ENCODE data around the gene CACNA2D4.

The CACNA2D4 gene

DNA sequence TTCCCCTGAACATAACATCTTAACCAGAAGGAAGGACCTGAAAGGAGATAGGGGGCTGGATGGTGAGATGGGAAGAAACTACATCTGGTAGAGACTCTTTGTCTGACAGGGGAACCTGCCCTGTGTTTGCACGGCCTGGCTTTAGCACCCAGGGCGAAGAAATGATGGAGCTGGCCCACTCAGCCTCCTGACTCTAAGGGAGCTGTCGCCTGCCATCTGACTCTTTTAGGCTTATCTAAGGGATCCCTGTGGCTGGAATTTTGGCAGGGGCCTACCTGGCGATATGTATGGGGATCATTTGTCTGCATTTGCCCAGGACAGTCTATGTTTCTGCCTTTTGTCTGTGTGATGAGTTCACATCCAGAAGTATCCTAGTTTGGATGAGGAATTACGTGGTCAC lies 15.6 kb upstream of the CACNA2D4 start:
- DNase-seq, result no peak

DNA sequence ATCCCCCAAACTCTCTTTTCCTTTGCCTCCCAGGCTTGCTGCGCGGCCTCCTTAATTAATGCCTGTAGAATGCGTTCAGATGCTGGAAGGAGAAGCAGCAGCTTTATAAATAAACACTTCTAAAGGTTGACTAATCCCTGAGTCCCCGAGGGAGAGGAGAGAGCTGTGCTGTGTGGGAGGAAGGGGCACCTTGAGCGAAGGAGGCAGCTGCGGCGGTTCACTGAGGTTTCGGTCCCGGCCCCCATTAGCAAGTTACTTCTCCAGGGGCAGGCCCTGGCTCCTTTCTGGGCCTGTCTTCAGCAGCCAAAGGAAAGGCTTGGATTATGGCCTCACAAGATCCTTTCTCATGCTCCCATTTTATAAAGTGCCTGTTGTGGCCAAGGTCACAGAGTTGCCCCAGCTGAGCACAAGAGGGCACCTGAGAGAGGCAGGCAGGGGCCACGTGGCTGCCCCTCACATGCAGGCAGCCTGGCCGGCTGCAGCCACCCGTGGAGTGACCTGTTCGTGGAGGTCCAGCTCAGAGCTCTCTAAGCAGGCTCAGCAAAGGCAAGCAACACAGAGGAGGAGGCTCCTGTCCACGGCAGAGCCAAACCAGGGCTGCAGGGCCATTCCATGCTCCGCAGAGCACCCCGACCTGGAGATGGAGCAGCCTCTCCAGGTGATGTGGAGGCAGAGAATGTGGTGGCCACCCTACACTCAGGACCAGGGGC lies 15.0 kb upstream of the CACNA2D4 start:
- DNase-seq, result no peak

DNA sequence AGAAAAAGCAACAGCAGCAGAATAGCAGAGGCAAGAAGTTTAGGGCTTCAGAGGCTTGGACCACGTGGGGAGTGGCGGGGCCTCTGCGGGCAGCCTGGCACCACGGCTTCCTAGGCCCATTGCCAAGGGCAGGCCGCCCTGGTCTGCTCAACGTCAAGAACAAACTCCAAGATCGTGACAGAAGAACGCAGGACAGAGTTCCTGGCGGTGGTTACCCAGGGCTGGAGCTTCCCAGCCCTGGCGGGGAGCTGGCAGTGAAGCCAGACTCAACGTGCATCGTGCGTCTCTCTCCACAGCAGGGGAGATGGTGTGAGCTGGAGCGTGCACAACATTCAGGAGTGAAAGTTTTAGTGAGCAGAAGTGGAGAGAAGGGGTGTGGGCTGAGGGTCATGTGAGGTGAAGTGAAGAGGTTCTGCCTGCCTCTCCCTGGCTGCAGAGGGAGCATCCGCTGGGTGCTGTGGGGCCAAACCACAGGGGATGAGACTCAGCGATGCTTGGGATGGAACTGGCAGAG lies 13.9 kb upstream of the CACNA2D4 start:
- no peak for DNase-seq

DNA sequence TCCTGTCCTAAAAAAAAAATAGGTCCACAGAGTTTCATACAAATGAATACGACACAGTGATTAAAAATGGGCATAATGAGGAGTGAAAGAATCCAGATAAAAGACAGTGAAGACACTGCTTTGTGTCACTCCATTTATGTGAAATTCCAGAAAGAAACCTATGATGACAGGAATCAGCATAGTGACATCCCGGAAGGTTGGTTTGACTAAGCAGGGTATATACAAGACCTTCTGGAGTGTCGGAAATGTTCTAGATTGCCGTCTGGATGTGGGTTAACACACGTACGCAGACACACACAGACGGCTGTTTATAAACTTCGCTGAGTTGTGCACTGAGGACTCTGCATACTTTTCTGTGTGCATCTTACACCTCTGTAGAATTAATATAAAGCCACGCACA lies 13.2 kb upstream of the CACNA2D4 start:
- no peak for DNase-seq

DNA sequence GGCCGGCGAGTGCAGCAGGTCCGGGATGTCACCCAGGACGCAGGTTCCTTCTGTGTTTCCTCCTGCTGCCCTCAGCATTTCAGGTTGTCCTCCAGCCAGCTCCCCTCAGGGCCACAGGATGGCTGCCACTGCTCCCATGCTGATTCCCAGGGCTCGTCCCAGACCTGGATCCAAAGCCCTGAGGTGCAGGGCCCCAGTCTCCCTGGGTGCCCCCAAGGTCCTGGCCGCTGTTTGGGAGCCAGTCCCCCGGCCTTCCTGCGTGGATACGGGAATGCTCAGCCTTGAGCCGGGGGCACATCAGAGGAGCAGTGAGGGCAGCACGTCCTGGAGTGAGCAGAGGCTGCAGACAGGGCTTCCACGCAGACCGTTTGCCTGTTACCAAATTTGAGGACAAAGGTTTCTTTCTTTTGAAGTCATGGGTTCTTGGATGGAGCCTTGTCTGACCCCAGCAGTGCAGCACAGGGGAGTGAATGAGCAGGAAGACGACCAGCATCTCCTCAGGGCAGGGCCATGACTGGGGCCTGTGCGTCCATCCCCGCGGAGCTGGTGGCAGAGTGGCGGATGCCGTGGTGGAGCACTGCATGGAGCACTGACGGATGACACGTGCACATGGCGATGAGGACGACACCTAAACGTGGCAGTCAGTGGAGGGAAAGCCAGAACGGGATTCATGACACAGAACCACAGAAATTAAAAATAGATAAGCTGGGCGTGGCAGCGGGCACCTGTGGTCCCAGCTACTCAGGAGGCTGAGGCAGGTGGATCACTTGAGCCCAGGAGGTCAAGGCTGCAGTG lies 12.5 kb upstream of the CACNA2D4 start:
- no peak for DNase-seq

DNA sequence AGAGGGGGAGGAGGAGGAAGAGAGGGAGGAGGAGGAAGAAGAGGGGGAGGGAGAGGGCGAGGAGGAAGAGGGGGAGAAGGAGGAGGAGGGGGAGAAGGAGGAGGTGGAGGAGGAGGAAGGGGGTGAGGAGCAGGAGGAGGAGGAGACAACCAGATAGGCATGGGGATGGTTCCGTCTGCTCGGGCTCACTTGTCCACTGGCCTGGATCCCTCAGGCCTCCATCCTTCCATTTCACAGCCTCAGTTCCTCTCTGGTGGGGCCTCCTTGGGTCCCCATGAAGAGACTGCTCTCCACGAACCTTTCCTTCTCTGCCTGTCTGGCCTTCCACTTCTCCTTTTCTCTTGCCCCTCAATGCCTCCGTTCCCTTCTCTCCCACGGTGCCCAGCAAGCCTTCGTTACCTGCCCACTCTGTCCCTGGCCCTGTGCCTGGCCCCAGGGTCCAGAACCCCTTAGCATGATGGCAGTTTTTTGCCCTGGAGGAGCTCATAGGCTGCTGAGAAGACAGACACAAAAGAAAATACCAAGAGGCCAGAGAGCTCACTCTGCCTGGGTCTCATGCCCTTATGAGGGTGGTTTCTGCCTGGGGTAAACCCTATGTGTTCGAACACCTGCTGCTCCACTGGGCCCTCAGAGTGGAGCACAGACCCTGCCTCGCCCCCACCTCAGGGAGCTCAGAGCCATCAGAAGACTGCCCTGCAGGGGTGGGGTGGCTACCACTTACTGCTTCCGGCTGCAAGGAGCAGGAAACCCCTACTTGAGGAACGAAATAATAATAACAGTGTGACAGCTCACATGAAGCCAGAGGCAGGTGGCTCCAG lies 11.7 kb upstream of the CACNA2D4 start:
- DNase-seq, result no peak

DNA sequence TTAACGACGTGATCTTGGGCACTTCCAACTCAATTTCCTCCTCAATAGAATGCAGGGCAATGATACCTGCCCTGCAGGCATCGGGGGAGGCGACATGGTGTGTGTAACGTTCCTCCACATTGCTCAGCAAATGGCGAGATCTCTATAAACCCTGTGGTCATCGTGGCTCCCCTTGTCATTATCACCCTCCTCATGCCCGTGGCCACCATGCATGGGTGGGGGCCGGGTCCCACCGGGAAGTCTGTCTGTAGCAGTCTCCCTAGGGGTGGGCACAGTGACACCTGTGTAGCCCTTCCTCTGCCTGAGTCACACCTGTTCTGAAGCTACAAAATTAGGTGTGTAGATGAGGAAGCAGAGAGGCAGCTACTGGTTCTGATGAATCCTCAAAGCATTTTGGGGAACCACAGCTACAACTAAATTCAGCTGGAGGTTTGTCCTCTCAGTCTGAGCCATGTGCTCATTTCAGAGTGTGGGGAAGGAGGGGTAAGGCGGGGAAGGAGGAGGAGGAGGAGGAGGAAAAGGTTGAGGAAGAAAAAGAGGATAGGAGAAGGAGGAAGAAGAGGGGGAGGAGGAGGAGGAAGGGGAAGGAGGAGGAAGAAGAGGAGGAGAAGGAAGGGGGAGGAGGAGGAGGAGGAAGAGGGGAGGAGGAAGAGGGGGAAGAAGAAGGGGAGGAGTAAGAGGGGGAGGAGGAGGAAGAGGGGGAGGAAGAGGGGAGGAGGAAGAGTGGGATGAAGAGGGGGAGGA lies 11.0 kb upstream of the CACNA2D4 start:
- no peak for DNase-seq

DNA sequence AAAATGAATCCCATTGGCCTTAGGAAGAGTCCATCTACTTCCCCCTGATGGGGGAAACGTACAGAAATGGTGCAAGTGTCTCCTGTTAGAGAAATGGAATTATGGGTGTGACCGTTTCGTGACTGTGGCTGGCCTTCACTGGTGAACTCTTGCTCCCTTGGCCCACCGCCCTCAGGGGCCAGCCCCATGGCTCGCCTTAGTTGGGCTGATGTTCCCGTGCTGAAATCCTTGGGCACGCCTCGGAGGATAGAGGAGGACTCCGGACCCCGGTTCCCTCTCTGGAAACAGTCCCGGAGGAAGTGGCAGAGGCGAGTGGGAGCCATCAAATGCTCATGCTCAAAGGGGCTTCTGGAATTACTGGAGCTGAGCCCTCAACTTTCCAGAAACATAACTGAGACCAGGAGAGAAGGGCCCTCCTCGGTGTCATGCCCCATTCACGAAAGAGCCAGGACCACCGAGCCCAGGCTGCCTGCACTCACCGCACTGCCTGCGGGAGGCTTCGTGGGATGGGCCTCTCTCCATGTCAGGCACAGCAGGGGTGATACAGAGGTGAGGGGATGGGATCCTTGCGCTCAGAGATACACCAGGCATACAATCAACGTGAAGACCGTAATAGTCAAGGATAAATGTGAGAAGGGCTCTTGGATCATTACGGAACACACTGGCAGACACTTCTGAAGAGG lies 10.1 kb upstream of the CACNA2D4 start:
- no peak for DNase-seq

DNA sequence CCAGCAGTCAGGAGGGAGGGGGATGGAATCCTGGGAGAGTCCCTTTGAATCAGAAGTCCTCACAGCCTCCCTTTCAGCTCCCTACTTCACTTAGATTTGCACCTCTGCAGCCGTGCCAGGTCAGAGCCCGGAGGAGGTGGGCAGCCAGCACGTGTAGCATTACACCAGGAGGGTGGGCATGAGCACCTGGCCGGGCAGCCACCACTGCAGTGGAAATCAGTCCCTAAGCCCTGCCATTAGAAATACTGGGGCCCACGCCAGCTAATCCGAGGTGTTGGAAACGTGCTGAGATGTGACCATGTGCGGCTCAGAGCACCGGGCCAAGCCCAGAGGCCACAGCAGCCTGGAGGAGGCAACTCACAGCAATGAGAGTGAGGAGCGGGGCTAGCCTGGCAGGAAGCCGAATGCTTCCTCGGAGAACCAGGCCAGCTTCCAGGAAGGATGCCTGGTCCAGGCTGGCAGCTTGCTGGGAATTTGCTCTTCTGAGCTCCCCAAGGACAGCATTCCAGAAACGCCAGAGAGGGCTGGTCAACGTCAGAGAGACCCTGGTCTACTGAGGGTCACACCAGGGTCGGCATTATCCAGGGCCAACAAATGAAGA lies 9.4 kb upstream of the CACNA2D4 start:
- no peak for DNase-seq

DNA sequence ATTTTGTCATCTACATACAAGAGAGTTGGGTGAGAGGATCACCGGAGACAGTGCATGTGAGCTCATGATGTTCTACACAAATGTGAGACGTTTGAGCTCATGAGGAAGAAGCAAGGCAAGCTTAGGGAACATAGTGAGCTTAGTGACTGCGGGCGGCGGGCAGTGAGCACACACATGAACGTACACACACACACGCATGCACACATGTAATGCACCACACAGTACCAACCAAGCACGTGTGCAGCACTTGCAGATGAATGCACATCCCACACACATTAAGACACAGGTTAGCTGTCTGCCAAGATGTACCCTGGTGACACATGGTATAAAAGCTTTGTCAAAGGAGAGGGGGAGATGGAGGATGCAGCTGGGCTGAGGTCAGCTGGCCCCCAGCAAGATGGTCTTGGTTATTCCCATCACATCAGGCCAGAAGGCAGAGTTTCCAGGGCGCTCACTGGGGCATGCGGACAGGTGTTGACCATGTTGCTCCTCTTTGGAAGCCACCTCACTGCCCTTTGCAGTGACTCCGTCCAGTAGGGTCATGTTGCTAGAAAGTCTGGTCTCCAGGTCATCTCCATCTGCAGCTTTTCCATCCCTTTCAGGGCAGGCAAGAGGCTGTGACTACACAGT lies 8.7 kb upstream of the CACNA2D4 start:
- DNase-seq, result no peak

DNA sequence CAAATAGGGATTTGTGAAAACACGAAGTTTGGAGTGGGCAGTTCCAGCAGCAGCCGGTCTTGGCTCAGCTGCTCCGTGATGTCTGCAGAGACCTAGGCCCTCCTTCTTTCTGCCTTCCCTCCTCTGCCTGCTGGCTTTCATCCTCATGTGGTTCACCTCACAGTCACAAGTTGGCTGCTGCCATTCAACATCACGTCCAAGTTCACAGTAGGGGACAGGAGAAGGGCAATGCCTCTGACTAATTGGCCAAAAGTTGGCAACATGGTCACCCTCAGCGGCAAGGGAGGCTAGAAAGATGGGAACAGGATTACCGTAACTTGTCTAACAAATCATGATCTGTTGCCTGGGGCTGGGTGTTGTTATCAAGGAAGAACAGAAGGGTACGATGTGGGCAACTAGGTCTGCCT lies 7.8 kb upstream of the CACNA2D4 start:
- DNase-seq, result no peak

DNA sequence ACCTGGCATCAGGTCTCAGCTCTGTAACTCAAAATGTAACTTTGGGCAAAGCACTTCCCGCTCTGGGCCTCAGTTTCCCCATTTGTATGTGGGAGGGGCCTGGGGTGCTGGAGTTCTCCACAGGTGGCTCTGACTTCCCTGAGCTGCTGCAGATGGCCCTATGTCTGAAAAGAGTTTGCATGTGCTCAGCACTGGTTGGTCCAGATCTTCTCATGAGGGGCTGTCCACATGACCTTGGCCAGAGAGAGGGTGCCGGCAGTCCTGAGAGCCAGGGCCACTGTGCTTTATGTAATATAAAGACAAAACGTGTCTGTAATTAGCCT lies 7.2 kb upstream of the CACNA2D4 start:
- DNase-seq, result no peak

DNA sequence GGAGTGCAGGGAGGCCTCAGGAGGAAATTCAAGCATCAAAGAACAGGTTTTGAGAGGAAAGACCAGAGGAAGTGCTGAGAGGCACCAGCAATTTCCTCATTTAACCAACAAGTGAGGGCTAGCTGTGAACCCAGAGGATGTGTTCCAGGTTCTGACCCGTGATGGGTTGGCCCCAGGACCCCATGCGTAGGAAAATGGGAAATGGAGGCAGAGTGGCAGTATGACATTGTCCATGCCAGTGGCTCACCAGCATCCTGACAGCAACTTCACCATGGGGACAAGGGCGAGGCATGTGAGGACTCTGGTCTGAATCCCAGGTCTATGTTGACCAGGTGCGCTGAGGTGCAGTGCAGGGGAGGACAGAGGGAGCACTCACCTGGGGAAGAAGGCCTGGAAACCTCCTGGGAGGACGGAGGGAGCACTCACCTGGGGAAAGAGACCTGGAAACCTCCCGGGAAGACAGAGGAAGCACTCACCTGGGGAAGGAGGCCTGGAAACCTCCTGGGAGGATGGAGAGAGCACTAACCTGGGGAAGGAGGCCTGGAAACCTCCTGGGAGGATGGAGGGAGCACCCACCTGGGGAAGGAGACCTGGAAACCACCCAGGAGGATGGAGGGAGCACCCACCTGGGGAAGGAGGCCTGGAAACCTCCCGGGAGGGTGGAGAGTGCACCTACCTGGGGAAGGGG lies 6.7 kb upstream of the CACNA2D4 start:
- no peak for DNase-seq

DNA sequence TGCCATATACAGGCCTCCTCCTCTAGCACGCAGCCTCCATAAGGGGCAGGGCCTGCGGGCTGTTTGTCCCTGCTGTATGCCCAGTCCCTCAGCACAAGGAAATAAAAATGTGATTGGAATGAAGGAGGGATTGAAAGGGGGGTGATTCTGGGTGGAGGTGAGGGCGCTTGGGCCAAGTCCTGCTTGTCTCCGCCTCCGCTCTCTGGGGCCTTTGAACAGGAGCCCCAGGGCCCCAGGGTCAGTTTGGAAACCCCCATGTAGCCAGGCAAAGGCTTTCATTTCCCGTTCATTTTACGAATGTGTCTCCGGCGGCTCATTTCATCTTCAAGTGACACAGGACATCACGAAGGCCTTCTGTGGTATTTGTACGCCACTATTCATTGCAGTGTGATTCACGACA lies 4.5 kb upstream of the CACNA2D4 start:
- no peak for DNase-seq

DNA sequence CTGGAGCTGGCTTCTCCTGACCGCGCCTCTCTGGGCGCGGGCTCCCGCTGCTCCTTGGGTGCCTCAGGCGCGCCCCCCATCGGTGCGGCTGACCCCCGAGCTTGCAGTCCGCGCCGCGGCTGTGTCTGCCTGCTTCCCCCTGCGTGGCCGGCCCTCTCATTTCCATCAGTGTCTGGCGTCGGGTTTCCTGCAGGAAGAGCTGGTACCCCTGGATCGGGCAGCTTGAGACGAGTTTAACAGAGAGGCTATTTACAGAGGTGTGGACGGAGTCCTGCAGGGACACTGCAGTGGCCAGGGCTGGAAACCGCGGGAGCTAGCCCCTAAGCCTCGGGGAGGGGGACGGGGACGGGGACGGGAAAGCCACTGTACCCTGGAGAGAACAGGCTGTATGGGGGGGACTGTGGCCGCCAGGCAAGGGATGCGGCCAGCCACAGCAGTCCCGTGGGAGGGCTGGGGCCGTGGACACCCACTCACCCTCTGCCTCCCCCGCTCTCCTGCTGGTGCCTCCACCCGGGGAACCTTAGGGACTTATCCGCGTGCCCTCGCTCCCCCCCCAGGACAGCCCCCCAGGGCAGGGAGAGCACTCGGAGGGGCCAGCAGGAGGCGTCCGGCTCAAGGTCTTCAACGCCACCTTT lies 3.7 kb upstream of the CACNA2D4 start:
- no peak for DNase-seq

DNA sequence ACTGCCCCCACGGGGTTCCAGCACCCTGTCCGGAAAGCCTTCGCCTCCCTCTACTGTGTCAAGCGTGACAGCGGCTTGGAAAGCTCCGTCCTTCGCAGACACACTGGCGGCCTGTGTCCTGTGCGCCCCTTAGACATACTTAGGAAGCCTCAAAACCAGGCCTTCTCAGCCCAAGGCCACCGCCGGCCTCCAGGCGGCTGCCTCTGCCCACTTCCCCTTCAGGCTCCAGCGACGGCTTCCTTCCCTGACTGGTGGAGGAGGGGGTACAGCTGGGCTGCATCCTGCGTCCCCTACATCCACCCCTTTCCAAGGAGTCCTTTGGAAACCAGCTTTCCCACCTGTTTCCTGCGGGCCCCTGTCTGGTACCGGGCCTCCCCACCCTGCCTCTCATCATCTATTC lies 2.5 kb upstream of the CACNA2D4 start:
- DNase-seq, result no peak

DNA sequence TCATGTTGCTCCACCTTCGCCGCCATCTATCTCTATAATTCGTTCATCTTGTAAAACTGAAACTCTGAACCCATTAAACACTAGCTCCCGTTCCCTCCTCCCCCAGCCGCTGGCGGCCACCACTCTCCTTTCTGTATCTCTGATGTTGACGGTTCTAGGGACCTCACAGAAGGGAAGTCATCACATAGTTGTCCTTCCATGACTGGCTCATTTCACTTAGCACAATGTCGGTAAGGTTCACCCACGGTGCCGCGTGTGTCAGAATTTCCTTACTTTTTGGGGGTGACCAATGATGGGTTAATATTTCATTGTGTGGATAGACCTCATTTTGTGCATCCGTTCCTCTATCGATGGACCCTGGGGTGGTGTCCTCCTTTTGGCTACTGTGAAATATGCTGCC lies 2.0 kb upstream of the CACNA2D4 start:
- no peak for DNase-seq

DNA sequence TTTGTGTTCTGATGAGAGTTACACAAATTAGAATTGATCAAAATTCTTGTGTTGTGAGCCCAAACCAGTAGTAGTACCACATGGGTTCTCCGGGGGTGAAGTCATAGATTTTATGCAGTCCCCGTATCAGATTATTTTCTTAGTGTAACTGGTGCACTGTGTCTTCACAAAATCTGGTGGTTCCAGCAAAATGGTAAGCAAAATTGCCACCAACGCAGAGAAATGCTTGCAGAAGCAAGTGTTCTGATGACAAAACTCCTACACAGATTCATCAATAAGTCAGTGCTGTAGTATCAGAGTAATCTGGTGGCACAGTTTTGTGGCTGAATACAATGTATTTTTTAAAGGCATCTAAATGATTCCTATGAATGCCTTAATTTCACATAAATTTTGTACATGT lies 1.3 kb upstream of the CACNA2D4 start:
- no peak for DNase-seq

DNA sequence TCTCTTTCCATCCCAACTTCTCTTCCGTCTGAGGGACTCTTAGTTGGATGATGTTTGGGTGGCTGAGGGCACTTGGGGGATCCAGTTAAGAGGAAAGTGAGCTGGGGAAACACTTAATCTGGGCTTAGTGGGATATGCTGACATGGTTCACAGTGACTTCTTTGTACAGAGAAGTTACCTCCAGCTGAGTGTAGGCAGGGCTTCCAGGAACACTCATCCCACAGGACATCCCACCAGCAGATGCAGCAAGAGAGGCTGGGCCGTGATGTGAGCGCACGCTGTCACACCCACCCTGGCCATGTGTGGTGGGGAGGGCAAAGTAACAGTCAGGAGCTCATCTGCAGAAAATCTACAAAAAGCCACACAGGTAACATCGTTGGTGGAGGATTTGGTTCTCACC lies 832 bp upstream of the CACNA2D4 start:
- no peak for DNase-seq

DNA sequence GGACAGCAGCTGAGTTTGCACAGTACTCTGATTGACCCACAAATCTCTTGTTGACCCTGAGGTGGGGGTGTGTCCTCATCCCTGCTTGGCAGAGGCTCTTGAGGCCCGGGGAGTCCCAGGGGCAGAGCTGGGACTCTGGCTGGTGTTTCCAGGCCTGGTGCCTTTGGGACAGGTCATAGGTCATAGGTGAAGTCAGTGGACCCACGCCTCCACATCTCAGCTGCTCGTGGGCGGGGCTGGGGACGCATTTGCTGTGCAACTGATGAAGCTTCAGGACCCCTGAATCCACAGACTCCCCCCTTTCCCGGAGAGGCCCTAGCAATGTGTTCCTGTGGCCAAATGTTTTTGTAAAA lies 408 bp upstream of the CACNA2D4 start:
- no peak for DNase-seq
